MG63 (cell line): Measurements from ENCODE around the gene SPRR2B. TPM values are rescaled to one million over a fixed set of nuclear protein-coding genes. Genes with fewer than 3 reads are reported as not detected.
"Not testable (repeated sequence)": the region's sequence is repeated elsewhere in the genome, so short reads cannot be mapped to it uniquely, and the experiment has no call there.

Experiments
- DNase-seq: peaks from one replicate; pipeline ENCODE4 v3.0.0-alpha.2; 2020
- H3K27me3 ChIP-seq: fragments of 250-450 bp; sonication (Bioruptor Pico); 2 replicates; pipeline ENCODE4 v1.5.1; 2020; ENCODE audit warnings: mild to moderate bottlenecking, moderate library complexity
- H3K36me3 ChIP-seq: fragments of 250-450 bp; sonication (Bioruptor Pico); 2 replicates; pipeline ENCODE4 v1.5.1; 2020; ENCODE audit warnings: mild to moderate bottlenecking, moderate library complexity
- H3K4me3 ChIP-seq: fragments of 250-450 bp; sonication (Bioruptor Pico); 2 replicates; pipeline ENCODE4 v1.5.1; 2020; ENCODE audit warnings: mild to moderate bottlenecking, moderate library complexity
- H3K9me3 ChIP-seq: fragments of 250-450 bp; sonication (Bioruptor Pico); 2 replicates; pipeline ENCODE4 v1.5.1; 2020; ENCODE audit warnings: mild to moderate bottlenecking, moderate library complexity
- total RNA-seq: library from RNA; depleted of rRNA; stranded (reverse); fragments of >200 nt; shearing (Covaris generic); gene quantifications from 2 replicates; pipeline ENCODE4 v1.2.3, GENCODE V29; 2014; ENCODE audit warnings: low replicate concordance; rRNA removed

SPRR2B gene
- not detected in 2 replicates for total RNA-seq

DNA sequence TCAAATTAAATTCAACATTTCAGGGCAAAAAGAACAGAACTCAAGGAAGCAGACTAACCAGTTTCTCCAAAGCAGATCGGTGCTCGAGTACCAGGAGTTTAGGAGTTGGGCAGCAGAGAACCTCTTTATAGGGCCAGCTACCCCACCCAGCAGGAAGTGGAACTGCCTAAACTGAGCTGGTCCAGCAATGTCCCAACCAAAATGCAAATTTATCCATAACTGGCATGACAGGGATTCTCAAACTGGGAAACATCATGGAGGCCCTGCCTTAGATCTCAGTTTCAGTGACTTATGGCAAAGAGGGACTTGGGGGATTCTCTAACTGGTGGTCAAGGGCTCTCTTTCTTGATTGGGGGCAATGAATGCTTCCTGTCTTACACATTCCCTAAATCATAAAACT is at the start of gene SPRR2B:
TSS of gene SPRR2B (minus strand) at position 101 of the 400 bp plus-strand sequence. CDS start 772 bp downstream, outside the sequence.
- peaks cover 5% of the 10 kb centered on the region for H3K27me3 ChIP-seq
- no peak within 1 kb of the TSS for H3K4me3 ChIP-seq
- H3K9me3 ChIP-seq, result no peaks in the 10 kb centered on the region
- no peaks in the 10 kb centered on the region for H3K36me3 ChIP-seq
- no peak for DNase-seq

DNA sequence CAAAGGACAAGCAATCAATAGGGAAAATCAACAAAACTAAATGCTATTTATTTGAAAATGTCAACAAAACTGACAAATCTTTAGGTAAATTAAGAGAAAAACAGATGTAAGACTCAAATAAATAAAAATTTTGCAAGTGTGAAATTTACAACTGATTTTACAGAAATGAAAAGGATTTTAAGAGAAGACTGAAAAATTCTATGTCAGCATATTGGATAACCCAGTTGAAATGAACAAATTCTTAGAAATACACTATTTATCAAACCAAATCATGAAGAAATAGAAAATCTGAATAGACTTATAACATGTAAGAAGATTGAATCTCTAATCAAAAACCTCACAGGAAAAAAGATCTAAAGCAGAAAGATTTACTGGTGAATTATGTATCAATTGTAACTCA is 49.5 kb upstream of the SPRR2B start:
- no peak for DNase-seq
- Histone ChIP-seq H3K4me3 (no peak overlapping the region), H3K27me3 (peaks cover 3% of the 10 kb centered on the region; the same call in 1 of the 2 replicates), H3K9me3 (no peaks in the 10 kb centered on the region), H3K36me3 (no peaks in the 10 kb centered on the region)

DNA sequence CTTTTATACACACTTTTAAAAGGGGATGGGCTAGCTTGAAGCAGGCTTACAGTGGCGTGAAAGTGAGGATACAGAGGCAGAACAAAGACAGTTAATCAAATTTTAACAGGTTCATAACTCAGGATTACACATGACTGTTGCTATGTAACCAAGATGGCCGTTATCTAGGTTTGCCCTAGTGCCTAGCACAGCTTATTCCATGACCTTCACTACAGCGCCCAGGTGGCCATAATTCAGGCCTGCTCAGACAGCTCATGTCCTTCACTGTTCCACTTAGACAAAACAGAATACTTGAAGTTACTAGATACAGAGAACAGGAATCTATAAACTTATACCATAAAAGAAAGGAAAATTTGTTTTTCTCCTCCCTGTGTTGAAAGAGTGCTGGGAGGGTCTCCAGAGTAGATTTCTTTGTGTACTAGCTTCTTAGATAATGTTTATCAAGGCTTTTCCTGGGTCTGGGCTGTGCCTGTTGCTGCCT is 48.1 kb upstream of the SPRR2B start:
- Histone ChIP-seq H3K36me3 (no peaks in the 10 kb centered on the region), H3K27me3 (peaks cover 3% of the 10 kb centered on the region; the same call in 1 of the 2 replicates), H3K9me3 (no peaks in the 10 kb centered on the region), H3K4me3 (no peak overlapping the region)
- no peak for DNase-seq

DNA sequence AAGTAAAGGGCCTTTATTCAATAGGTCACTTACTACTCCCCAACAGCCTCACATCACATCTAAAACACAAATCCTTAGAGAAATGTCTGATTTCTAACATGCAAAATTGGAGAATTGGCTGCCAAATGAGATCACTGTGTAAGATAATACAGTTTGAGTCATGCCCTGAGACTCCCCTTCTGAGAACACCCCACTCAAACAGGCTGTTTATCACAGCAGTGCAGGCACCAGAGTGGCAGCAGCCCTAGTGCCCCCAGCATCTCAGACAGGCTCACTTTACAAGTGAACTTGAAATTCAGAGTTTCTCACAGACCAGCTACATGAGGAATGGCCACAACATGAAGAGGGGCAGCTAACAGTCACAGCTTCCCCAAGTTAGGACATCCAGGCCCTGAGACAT is 43.9 kb upstream of the SPRR2B start:
- not testable (repeated sequence) for H3K4me3 ChIP-seq, DNase-seq

DNA sequence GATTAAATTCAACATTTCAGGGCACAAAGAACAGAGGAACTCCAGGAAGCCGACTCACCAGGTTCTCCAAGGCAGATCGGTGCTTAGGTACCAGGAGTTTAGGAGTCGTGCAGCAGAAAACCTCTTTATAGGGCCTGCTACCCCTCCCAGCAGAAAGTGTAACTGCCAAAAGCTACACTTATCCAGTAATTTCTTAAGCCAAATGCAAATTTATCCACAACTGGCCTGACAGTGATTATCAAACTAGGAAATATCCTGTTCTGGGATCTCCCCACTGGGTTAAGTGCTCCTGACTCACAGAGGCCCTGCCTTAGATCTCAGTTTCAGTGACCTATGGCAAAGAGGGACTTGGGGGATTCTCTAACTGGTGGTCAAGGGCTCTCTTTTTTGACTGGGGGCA is 42.0 kb upstream of the SPRR2B start, which contains the start of gene SPRR2F:
TSS of gene SPRR2F (minus strand) at position 101 of the 400 bp plus-strand sequence. CDS start 783 bp downstream, outside the sequence.
- Histone ChIP-seq H3K9me3 (no peaks in the 10 kb centered on the region), H3K27me3 (peaks cover 3% of the 10 kb centered on the region; the same call in 1 of the 2 replicates), H3K36me3 (no peaks in the 10 kb centered on the region), H3K4me3 (no peak within 1 kb of the TSS)
- no peak for DNase-seq

More for the DNA sequence above, 43.9 kb upstream of the SPRR2B start:
- H3K36me3 ChIP-seq, H3K27me3 ChIP-seq, H3K9me3 ChIP-seq: not testable (repeated sequence)

DNA sequence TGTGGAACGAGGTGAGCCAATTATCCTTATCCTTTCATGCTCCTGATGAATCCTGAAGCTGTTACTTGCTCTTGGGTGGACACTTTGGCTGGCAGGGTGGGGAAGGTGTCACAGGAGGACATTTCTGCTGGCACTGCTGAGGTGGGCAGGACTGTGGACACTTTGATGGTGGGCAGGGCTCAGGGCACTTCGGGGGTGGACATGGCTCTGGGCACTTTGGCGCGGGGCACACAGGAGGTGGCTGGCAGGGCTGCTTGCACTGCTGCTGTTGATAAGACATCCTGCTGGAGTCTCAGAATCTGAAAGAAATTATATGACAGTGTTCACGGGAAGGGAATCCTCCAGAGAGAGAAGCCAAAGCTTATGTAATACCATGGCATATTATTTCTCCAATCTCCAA is 41.0 kb upstream of the SPRR2B start:
- H3K4me3 ChIP-seq, H3K36me3 ChIP-seq, DNase-seq, H3K9me3 ChIP-seq, H3K27me3 ChIP-seq: not testable (repeated sequence)

DNA sequence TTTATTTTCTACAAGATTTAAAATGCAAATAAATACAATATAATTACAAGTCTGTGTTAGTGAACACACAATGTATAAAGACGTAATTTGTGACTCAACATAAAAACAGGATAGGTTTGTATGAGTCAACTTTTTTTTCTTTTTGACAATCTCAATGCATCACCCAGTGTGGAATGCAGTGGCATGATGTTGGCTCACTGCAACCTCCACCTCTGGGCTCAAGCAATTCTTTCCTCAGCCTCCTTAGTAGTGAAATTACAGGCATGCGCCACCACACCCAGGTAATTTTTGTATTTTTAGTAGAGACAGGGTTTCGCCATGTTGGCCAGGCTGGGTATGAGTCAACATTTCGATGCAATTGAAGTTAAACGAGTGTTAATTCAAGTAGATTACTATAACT is 28.8 kb upstream of the SPRR2B start:
- Histone ChIP-seq H3K36me3 (no peaks in the 10 kb centered on the region), H3K9me3 (no peaks in the 10 kb centered on the region), H3K4me3 (no peak overlapping the region), H3K27me3 (no peaks in the 10 kb centered on the region)
- DNase-seq, result peak; percentile 50

DNA sequence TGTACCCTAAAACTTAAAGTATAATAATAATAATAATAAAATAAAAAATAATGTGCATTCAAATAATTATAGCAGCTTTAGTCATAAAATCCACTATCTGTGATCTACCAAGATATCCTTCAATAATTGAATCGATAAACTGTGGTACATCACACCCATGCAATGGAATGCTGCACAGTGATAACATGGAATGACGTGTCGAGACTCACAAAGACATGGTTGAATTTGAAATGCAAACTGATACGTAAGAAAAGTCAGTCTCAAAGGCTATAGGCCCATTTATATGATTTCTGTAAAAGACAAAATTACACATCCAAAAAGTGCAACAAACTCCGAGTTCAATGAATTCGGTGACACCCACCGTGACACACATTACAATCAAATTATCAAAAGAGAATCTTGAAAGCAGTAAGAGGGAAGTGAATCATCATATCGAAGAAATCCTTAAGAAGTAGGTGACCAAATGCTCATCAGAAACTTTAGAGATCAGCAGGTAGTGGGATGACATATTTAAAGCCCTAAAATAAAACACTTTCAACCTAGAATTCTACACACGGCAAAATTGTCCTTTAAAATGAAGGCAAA is 28.1 kb upstream of the SPRR2B start:
- no peaks in the 10 kb centered on the region for H3K36me3 ChIP-seq
- H3K27me3 ChIP-seq, result no peaks in the 10 kb centered on the region
- no peaks in the 10 kb centered on the region for H3K9me3 ChIP-seq
- no peak for DNase-seq
- H3K4me3 ChIP-seq, result no peak overlapping the region

DNA sequence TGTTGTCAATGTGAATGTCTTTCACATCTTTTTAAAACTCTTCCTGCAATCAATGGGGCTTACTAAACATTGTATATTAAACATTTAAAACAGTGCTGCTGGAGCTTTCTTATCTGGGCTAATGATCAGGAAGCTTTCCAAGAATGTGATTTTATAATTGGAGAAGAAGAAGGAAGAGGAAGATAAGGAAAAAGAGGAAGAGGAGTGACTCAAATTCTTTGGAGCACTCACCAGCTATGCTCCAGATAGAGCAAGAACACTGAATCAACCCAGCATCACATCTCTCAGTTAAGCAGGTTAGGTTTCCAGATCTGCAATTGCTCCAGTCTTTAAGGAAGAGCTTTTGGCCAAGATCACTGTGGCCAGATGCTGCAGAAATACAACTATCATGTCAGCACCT is 24.4 kb upstream of the SPRR2B start:
- Histone ChIP-seq H3K27me3 (peaks cover 5% of the 10 kb centered on the region), H3K4me3 (no peak overlapping the region), H3K36me3 (no peaks in the 10 kb centered on the region), H3K9me3 (no peaks in the 10 kb centered on the region)
- no peak for DNase-seq

DNA sequence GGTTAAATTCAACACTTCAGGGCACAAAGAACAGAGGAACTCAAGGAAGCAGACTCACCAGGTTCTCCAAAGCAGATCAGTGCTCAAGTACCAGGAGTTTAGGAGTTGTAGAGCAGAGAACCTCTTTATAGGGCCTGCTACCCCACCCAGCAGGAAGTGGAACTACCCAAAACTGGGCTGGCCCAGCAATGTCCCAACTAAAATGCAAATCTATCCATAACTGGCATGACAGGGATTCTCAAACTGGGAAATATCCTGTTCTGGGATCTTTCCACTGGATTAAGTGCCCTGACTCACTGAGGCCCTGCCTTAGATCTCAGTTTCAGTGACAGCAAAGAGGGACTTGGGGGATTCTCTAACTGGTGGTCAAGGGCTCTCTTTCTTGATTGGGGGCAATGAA is 23.0 kb upstream of the SPRR2B start, which contains the start of gene SPRR2E:
TSS of gene SPRR2E (minus strand) at position 101 of the 400 bp plus-strand sequence. CDS start 775 bp downstream, outside the sequence.
- H3K4me3 ChIP-seq, result no peak within 1 kb of the TSS
- H3K36me3 ChIP-seq, result no peaks in the 10 kb centered on the region
- no peak for DNase-seq
- no peaks in the 10 kb centered on the region for H3K9me3 ChIP-seq
- H3K27me3 ChIP-seq, result peaks cover 5% of the 10 kb centered on the region

DNA sequence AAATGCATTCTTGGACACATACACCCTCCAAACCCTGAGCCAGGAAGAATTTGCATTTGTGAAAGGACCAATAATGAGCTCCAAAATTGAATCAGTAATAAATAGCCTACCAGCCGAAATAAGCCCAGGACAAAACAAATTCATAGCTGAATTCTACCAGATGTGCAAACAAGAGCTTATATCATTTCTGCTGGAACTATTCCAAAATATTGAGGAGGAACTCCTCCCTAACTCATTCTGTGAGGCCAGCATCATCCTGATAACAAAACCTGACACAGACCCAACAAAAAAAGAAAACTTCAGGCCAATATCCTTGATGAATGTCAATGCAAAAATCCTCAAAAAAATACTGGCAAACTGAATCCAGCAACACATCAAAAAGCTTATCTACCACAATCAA is 16.2 kb upstream of the SPRR2B start:
- H3K4me3 ChIP-seq, result no peak overlapping the region
- H3K36me3 ChIP-seq, result no peaks in the 10 kb centered on the region
- H3K27me3 ChIP-seq, result peaks cover 3% of the 10 kb centered on the region
- H3K9me3 ChIP-seq, result no peaks in the 10 kb centered on the region; the same call in 1 of the 2 replicates
- no peak for DNase-seq

DNA sequence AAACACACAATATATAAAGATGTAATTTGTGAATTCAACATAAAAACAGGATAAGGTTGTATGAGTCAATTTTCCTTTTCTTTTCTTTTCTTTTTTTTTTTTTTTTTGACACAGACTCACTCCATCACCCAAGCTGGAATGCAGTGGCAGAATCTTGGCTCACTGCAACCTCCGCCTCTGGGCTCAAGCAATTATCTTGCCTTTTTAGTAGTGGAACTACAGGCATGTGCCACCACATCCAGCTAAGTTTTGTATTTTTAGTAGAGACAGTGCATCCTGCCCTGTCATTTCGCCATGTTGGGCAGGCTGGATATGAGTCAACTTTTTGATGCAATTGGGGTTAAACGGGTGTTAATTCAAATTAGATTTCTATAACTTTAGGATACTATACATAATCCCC is 10.3 kb upstream of the SPRR2B start:
- H3K9me3 ChIP-seq, result 0 out of 2 replicates have a peak, but pooled peaks cover 1% of the 10 kb centered on the region
- no peaks in the 10 kb centered on the region for H3K36me3 ChIP-seq
- no peak for DNase-seq
- no peak overlapping the region for H3K4me3 ChIP-seq
- H3K27me3 ChIP-seq, result no peaks in the 10 kb centered on the region; the same call in 1 of the 2 replicates

DNA sequence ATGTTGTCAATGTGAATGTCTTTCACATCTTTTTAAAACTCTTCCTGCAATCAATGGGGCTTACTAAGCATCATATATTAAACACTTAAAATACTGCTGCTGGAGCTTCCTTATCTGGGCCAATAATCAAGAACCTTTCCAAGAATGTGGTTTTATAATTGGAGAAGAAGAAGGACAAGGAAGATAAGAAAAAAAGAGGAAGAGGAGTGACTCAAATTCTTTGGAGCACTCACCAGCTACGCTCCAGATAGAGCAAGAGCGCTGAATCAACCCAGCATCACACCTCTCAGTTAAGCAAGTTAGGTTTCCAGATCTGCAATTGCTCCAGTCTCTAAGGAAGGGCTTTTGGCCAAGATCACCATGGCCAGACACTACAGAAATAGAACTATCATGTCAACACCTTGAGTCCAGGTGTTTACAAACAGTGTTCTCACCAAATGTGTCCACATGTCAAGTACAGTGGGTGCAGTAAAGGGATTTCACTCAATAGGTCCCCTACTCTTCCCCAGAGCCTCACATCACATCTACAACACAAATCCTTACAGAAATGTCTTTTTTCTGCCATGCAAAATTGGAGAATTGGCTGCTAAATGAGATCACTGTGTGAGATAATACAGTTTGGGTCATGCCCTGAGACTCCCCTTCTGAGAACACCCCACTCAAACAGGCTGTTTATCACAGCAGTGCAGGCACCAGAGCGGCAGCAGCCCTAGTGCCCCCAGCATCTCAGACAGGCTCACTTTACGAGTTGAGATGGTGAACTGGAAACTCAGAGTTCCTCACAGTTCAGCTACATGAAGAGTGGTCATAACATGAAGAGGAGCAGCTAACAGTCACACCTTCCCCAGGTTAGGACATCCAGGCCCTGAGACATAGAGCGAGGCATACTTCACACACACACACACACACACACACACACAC is 1.7 kb upstream of the SPRR2B start:
- no peaks in the 10 kb centered on the region for H3K36me3 ChIP-seq
- no peak overlapping the region for H3K4me3 ChIP-seq
- DNase-seq, result no peak

DNA sequence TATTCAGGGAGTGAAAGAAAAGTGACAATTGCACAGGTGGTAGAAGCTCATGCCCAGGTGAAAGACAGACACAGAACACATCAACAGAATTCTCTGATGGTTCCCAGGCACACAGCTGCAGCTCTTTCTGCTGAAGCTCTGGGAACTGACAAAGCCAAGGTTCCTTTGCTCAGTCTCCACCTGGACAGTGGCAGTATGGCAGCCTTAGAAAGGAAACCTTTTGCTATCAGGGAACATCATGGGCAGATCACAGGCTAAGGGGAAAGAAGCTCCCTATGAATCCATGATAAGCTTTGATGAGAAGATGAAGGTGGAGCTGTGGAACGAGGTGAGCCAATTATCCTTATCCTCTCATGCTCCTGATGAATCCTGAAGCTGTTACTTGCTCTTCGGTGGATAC is 1.2 kb downstream of the SPRR2B start:
- Histone ChIP-seq H3K36me3 (no peaks in the 10 kb centered on the region), H3K9me3 (no peaks in the 10 kb centered on the region), H3K27me3 (peaks cover 8% of the 10 kb centered on the region), H3K4me3 (no peak overlapping the region)
- DNase-seq, result no peak

More for the DNA sequence above, 1.7 kb upstream of the SPRR2B start:
- Histone ChIP-seq H3K27me3 (no peaks in the 10 kb centered on the region; the same call in 1 of the 2 replicates), H3K9me3 (no peaks in the 10 kb centered on the region)

DNA sequence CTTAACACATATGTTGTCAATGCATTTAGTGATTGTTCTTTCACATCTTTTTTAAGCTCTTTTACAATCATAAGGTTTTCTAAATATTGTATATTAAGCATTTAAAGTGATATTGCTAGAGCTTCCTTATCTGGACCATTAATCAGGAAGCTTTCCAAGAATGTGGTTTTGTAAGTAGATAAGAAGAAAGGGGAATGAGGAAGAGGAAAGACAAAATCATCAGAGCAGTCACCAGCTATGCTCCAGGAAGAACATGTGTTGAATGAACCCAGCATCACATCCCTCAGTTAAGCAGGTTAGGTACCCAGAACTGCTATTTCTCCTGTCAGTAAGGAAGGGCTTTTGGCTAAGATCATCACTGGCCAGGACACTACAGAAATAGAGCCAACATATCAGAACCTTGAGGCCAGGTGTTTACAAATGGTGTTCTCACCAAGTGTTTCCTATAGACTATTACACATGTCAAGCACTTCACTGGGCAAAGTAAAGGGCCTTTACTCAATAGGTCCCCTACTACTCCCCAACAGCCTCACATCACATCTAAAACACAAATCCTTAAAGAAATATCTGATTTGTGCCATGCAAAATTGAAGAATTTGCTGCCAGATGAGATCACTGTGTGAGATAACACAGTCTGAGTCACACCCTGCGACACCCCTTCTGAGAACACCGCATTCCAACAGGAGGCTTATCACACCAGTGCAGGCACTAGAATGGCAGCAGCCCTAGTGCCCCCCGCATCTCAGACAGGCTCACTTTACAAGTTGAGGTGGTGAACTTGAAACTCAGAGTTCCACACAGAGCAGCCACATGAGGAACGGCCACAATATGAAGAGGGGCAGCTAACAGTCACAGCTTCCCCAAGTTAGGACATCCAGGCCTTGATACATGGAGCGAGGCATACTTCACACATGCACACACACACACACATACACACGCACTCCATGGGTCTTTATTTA is 12.3 kb downstream of the SPRR2B start:
- H3K9me3 ChIP-seq, result no peaks in the 10 kb centered on the region
- no peak overlapping the region for H3K4me3 ChIP-seq
- no peak for DNase-seq
- no peaks in the 10 kb centered on the region for H3K36me3 ChIP-seq
- peaks cover 14% of the 10 kb centered on the region for H3K27me3 ChIP-seq

DNA sequence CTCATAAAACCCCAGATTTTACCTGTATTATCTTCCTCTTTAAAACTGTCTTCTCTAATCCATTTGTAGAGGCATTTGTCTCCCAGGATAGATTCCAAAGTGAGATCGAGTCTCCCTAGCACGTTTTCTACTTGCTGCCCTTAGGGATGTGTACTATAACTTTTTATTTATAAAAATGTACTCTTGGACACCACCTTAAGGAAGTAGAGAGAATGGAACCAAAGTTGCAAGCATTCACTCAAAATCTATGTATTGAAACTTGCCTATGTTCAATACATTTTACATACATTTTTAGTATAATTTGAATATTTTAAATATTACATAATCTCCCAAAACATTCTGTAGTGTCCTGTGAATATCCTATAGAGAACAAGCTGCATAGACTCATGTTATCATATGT is 13.3 kb downstream of the SPRR2B start:
- Histone ChIP-seq H3K27me3 (peaks cover 16% of the 10 kb centered on the region), H3K9me3 (no peaks in the 10 kb centered on the region), H3K36me3 (no peaks in the 10 kb centered on the region), H3K4me3 (no peak overlapping the region)
- DNase-seq, result no peak
